GM23338 (cell line): ENCODE measurements around the gene FUCA1. TPM values are rescaled to one million over a fixed set of nuclear protein-coding genes. Genes with fewer than 3 reads are reported as not detected.

Source experiments
- ATAC-seq: fragments of 200-7000 bp; cut with Tn5 transposase; 3 replicates; pipeline ENCODE4 v1.9.1; 2020
- DNase-seq: peaks from one replicate; pipeline ENCODE4 v3.0.0-alpha.2; 2015; ENCODE audit warnings: low spot score
- H2AFZ ChIP-seq: fragments of 200-600 bp; sonication (generic); 2 replicates; pipeline ENCODE4 v1.8.0; 2016; ENCODE audit warnings: antibody characterized with exemption, mild to moderate bottlenecking, moderate library complexity
- H3F3A ChIP-seq: fragments of 200-600 bp; sonication (generic); replicated peaks from 2 replicates; pipeline ENCODE4 v1.8.0; 2017; ENCODE audit warnings: antibody characterized with exemption, mixed run types, low read depth
- H3K27ac ChIP-seq: fragments of 200-600 bp; sonication (generic); 2 replicates; pipeline ENCODE4 v1.6.1; 2016; ENCODE audit warnings: low read depth
- H3K27me3 ChIP-seq: fragments of 200-600 bp; sonication (generic); 2 replicates; pipeline ENCODE4 v1.8.0; 2016; ENCODE audit warnings: mild to moderate bottlenecking, mixed run types, moderate library complexity; ENCODE audit not compliant: insufficient read depth
- H3K36me3 ChIP-seq: fragments of 200-600 bp; sonication (generic); 2 replicates; pipeline ENCODE4 v1.8.0; 2016; ENCODE audit warnings: mild to moderate bottlenecking; ENCODE audit not compliant: insufficient read depth
- H3K4me1 ChIP-seq: fragments of 200-600 bp; sonication (generic); 2 replicates; pipeline ENCODE4 v1.8.0; 2016; ENCODE audit warnings: mild to moderate bottlenecking, moderate library complexity; ENCODE audit not compliant: insufficient read depth
- H3K4me2 ChIP-seq: fragments of 200-600 bp; sonication (generic); 2 replicates; pipeline ENCODE4 v1.7.1; 2017; ENCODE audit warnings: mixed run types
- H3K4me3 ChIP-seq: fragments of 200-600 bp; sonication (generic); 2 replicates; pipeline ENCODE4 v1.6.1; 2016; ENCODE audit warnings: mixed run types
- H3K79me2 ChIP-seq: fragments of 200-600 bp; sonication (generic); replicated peaks from 2 replicates; pipeline ENCODE4 v1.8.0; 2017; ENCODE audit warnings: mild to moderate bottlenecking; ENCODE audit not compliant: insufficient read depth
- H3K9me2 ChIP-seq: fragments of 200-600 bp; sonication (generic); 2 replicates; pipeline ENCODE4 v1.8.0; 2017; ENCODE audit not compliant: insufficient read depth
- H4K20me1 ChIP-seq: fragments of 200-600 bp; sonication (generic); replicated peaks from 2 replicates; pipeline ENCODE4 v1.8.0; 2017; ENCODE audit warnings: mild to moderate bottlenecking; ENCODE audit not compliant: insufficient read depth
- H3K27ac Mint-ChIP-seq: 2 replicates; pipeline ENCODE4 v1.8.0; 2020; ENCODE audit warnings: inconsistent platforms, mild to moderate bottlenecking, moderate library complexity, mixed read lengths
- H3K27me3 Mint-ChIP-seq: 3 replicates; pipeline ENCODE4 v1.8.0; 2022; ENCODE audit warnings: low read depth, mild to moderate bottlenecking, moderate library complexity, mixed read lengths, inconsistent platforms; ENCODE audit not compliant: insufficient read depth, poor library complexity
- H3K36me3 Mint-ChIP-seq: 3 replicates; pipeline ENCODE4 v1.8.0; 2021; ENCODE audit warnings: low read depth, mild to moderate bottlenecking, inconsistent platforms, moderate library complexity, mixed read lengths
- H3K4me1 Mint-ChIP-seq: 3 replicates; pipeline ENCODE4 v1.8.0; 2020; ENCODE audit warnings: mild to moderate bottlenecking, inconsistent platforms, mixed read lengths
- H3K4me3 Mint-ChIP-seq: 3 replicates; pipeline ENCODE4 v1.8.0; 2021; ENCODE audit warnings: moderate library complexity, mild to moderate bottlenecking, inconsistent platforms, mixed read lengths
- H3K9me3 Mint-ChIP-seq: 3 replicates; pipeline ENCODE4 v1.8.0; 2020; ENCODE audit warnings: moderate library complexity, mild to moderate bottlenecking, inconsistent platforms, mixed read lengths
- JUNB ChIP-seq: IDR thresholded peaks from one replicate; pipeline ENCODE4 v1.6.1; 2016; ENCODE audit warnings: antibody characterized with exemption; ENCODE audit not compliant: unreplicated experiment
- POLR2AphosphoS5 ChIP-seq: IDR thresholded peaks from 2 replicates; pipeline ENCODE4 v1.6.1; 2016; ENCODE audit warnings: antibody characterized with exemption, low read depth
- REST ChIP-seq: IDR thresholded peaks from one replicate; pipeline ENCODE4 v1.6.1; 2018; ENCODE audit warnings: antibody characterized with exemption; ENCODE audit not compliant: unreplicated experiment
- ZNF331 ChIP-seq: fragments of 250-450 bp; sonication (Bioruptor Pico); IDR thresholded peaks from 2 replicates; pipeline ENCODE4 v1.5.0; 2020; ENCODE audit warnings: low read depth, mild to moderate bottlenecking, moderate library complexity
- ZNF462 ChIP-seq: fragments of 250-450 bp; sonication (Bioruptor Pico); IDR thresholded peaks from 2 replicates; pipeline ENCODE4 v1.5.0; 2020; ENCODE audit warnings: mild to moderate bottlenecking, moderate library complexity
- polyA plus RNA-seq: library from polyadenylated mRNA; unstranded; fragments of >200 nt; fragmentation: Nextera tagmentation; extraction: Ambion mirVana; gene quantifications from 2 replicates; pipeline ENCODE4 v1.2.1, GENCODE V29; 2016
- total RNA-seq: library from RNA; depleted of rRNA; stranded (reverse); fragments of >200 nt; shearing (Covaris generic); gene quantifications from 2 replicates; pipeline ENCODE4 v1.2.3, GENCODE V29; 2014
- TF ChIP-seq, protein P1 (sequence below): IDR thresholded peaks from 2 replicates; pipeline ENCODE4 v1.6.1; 2016; ENCODE audit warnings: antibody characterized with exemption

FUCA1 gene
- total and polyA plus RNA-seq, 2 experiments from 2014 or later = 4.4 to 8.5 TPM

DNA sequence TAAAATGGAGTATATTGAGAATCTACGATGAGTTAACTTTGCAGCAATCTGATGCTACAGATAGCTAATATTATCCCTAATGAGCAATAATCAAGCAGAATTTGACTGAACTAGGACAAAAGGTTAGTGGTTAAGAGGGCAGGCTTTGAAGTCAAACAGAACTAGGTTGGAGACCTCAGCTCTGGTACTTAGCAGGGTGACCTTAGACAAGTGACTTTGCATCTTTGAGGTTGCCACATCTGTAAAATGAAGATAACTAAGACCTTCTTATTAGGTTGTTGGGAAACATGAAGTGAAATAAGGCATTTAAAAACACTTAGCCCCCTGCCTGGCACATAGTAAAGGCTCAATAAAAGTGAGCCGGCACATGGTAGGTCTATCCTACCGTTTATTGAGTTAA, 4.3 kb upstream of the FUCA1 start:
- Histone ChIP-seq H3K4me2 (no peak overlapping the region), H3K27ac (no peak overlapping the region), H3K4me1 (peaks cover under 1% of the 10 kb centered on the region; the same call in 1 of the 2 replicates), H3F3A (no peaks in the 10 kb centered on the region), H3K9me2 (peaks cover 3% of the 10 kb centered on the region; the same call in 1 of the 2 replicates), H3K4me3 (no peak overlapping the region), H3K27me3 (peaks cover 10% of the 10 kb centered on the region), H4K20me1 (no peaks in the 10 kb centered on the region), H3K79me2 (no peaks in the 10 kb centered on the region), H2AFZ (no peak overlapping the region), H3K36me3 (no peaks in the 10 kb centered on the region)
- H3K4me1 Mint-ChIP-seq = no peaks in the 10 kb centered on the region
- H3K9me3 Mint-ChIP-seq = peaks cover 6% of the 10 kb centered on the region
- TF ChIP-seq ZNF331 (CRISPR knock-in tag) (no peak), ZNF462 (CRISPR knock-in tag) (no peak), REST (no peak), POLR2AphosphoS5 (no peak), JUNB (no peak)
- TF ChIP-seq, protein P1, sequence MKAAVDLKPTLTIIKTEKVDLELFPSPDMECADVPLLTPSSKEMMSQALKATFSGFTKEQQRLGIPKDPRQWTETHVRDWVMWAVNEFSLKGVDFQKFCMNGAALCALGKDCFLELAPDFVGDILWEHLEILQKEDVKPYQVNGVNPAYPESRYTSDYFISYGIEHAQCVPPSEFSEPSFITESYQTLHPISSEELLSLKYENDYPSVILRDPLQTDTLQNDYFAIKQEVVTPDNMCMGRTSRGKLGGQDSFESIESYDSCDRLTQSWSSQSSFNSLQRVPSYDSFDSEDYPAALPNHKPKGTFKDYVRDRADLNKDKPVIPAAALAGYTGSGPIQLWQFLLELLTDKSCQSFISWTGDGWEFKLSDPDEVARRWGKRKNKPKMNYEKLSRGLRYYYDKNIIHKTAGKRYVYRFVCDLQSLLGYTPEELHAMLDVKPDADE = no peak
- H3K4me3 Mint-ChIP-seq = no peak overlapping the region
- H3K27me3 Mint-ChIP-seq = peaks cover 16% of the 10 kb centered on the region
- H3K36me3 Mint-ChIP-seq = 0 out of 3 replicates have a peak, but pooled peaks cover 3% of the 10 kb centered on the region
- H3K27ac Mint-ChIP-seq = no peak overlapping the region
- ATAC-seq (no peak), DNase-seq (no peak)
